WTC11 (cell line): Measurements from ENCODE around the gene AKAP13.

ENCODE experiments used
- CTCF ChIP-seq: fragments of 200-600 bp; IDR thresholded peaks from 2 replicates; pipeline ENCODE4 v1.8.0; 2022; ENCODE audit warnings: antibody characterized with exemption
- ESRRA ChIP-seq: sonication (generic); formaldehyde crosslinking; IDR thresholded peaks from 2 replicates; pipeline ENCODE4 v1.8.1; 2022; ENCODE audit warnings: mild to moderate bottlenecking, missing genetic modification reagents, borderline replicate concordance
- MAX ChIP-seq: sonication (generic); formaldehyde crosslinking; IDR thresholded peaks from 2 replicates; pipeline ENCODE4 v1.8.0; 2022; ENCODE audit warnings: mild to moderate bottlenecking, missing genetic modification reagents
- NR3C1 ChIP-seq: sonication (generic); formaldehyde crosslinking; conservative IDR thresholded peaks from 2 replicates; pipeline ENCODE4 v1.8.1; 2023; ENCODE audit warnings: low read depth, mild to moderate bottlenecking, missing genetic modification reagents
- PRDM15 ChIP-seq: sonication (generic); formaldehyde crosslinking; IDR thresholded peaks from 2 replicates; pipeline ENCODE4 v1.8.0; 2022; ENCODE audit warnings: missing genetic modification reagents
- RELA ChIP-seq: sonication (generic); formaldehyde crosslinking; IDR thresholded peaks from 2 replicates; pipeline ENCODE4 v1.8.1; 2022; ENCODE audit warnings: missing genetic modification reagents, mild to moderate bottlenecking, borderline replicate concordance
- ZNF423 ChIP-seq: fragments of 250-450 bp; sonication (Bioruptor Pico); IDR thresholded peaks from 2 replicates; pipeline ENCODE4 v2.1.2; 2022; ENCODE audit warnings: mild to moderate bottlenecking, moderate library complexity
- TF ChIP-seq, protein P1 (sequence below): sonication (generic); formaldehyde crosslinking; IDR thresholded peaks from 2 replicates; pipeline ENCODE4 v1.8.1; 2023; ENCODE audit warnings: mild to moderate bottlenecking, moderate library complexity, missing genetic modification reagents
- TF ChIP-seq, protein P2 (sequence below): sonication (generic); formaldehyde crosslinking; IDR thresholded peaks from 2 replicates; pipeline ENCODE4 v1.8.1; 2022; ENCODE audit warnings: low read depth, mild to moderate bottlenecking, moderate library complexity, missing genetic modification reagents, borderline replicate concordance

DNA sequence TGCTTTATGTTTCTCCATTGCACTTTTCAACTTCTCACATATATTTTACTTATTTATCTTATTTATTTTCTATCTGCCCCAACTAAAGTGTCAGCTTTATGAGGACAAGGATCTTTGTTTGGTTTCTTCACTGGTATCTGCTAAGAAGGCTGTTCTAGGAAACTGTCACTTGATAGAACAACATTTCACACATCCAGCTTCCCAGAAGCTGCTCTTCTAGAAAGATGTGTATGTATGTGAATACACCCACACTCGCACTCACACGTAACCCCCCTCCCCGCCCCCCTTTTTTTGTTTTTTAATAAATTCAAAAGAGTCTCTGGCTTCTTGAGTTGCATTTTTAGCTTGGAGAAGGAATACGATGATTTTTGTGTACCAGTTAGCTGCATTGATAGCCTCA lies 143.1 kb downstream of the AKAP13 start:
- TF ChIP-seq, protein P1, sequence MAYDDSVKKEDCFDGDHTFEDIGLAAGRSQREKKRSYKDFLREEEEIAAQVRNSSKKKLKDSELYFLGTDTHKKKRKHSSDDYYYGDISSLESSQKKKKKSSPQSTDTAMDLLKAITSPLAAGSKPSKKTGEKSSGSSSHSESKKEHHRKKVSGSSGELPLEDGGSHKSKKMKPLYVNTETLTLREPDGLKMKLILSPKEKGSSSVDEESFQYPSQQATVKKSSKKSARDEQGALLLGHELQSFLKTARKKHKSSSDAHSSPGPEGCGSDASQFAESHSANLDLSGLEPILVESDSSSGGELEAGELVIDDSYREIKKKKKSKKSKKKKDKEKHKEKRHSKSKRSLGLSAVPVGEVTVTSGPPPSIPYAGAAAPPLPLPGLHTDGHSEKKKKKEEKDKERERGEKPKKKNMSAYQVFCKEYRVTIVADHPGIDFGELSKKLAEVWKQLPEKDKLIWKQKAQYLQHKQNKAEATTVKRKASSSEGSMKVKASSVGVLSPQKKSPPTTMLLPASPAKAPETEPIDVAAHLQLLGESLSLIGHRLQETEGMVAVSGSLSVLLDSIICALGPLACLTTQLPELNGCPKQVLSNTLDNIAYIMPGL (CRISPR knock-in tag): no peak
- TF ChIP-seq CTCF (no peak), RELA (CRISPR knock-in tag) (no peak), ZNF423 (CRISPR knock-in tag) (no peak), ESRRA (no peak), MAX (no peak), NR3C1 (CRISPR knock-in tag) (no peak), PRDM15 (CRISPR knock-in tag) (no peak)
- TF ChIP-seq, protein P2, sequence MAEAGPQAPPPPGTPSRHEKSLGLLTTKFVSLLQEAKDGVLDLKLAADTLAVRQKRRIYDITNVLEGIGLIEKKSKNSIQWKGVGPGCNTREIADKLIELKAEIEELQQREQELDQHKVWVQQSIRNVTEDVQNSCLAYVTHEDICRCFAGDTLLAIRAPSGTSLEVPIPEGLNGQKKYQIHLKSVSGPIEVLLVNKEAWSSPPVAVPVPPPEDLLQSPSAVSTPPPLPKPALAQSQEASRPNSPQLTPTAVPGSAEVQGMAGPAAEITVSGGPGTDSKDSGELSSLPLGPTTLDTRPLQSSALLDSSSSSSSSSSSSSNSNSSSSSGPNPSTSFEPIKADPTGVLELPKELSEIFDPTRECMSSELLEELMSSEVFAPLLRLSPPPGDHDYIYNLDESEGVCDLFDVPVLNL (CRISPR knock-in tag): no peak
